Measurements from ENCODE around the gene ABHD8.

DNA sequence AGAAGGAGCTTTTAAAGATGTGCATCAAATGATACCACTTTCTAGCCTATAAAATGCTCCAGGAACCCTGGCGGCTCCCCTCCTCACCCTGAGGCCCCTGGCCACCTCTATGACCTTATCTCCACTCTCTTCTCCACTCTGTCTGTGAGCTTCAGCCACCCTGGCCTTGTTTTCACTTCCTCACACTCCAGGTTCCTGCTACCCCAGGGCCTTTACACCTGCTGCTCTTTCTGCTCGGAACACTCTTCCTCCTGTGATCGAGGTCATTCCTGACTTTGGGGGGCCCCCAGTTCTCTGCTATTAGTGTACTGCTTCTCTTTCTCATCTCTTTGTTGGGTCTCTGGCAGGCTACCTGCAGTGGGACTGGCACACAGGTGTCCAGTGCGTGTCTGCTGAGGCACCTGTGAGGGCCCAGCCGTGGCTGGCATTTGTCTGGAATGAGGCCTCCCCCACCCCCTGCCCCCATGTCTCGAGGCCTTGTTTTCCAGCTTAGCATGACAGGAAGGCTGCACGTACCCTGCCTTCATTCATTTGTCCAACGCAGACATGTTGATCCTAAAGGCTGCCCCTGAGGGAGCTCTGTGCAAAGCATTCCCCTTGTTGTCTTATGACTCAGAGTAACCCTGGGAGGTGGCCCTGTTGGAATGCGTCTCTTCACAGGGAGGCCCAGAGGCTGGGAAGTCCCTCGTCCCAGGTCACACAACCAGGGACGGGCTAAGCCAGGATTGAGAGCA is 8.4 kb upstream of the ABHD8 start:
- TF ChIP-seq POLR2A (IDR thresholded peaks at IDR 0.05; ENCODE audit: low read length): no peak
- TF ChIP-seq GATA1 (IDR thresholded peaks at IDR 0.05; ENCODE audit: low read depth, low read length): no peak
